Pancreas (tissue), 10 donors: Measurements from ENCODE around the gene TNFSF10. TPM values are rescaled to one million over a fixed set of nuclear protein-coding genes. Genes with fewer than 3 reads are reported as not detected.

Experiments
- ATAC-seq, 4 donors: fragments of 200-7000 bp; cut with Tn5 transposase; one replicate each; pipeline versions ENCODE4 v1.8.0 to v1.9.1; 2020; ENCODE audit warnings: mild to moderate bottlenecking in 4 of 4, moderate library complexity in 4 of 4
- DNase-seq, 6 donors: peaks; one replicate each; pipeline ENCODE4 v3.0.0-alpha.2; 2020
- FAIRE-seq: peaks from 2 replicates; lab custom pipeline; 2012; peaks lifted over from hg19 to GRCh38; lab: Jason Lieb, UNC
- H3K27ac ChIP-seq, 4 donors: fragments of 200-600 bp; sonication (generic); 1 replicate in 3 of 4; 2 replicates in 1 of 4; pipeline versions ENCODE4 v1.5.0 to v1.8.0; 2020
- H3K27me3 ChIP-seq, 4 donors: fragments of 200-600 bp; one replicate each; pipeline ENCODE4 v1.8.0; 2021
- H3K36me3 ChIP-seq, 3 donors: fragments of 200-600 bp; sonication (generic) in 1 of 3; one replicate each; pipeline versions ENCODE4 v1.5.0 to v1.8.0; 2020 to 2021
- H3K4me1 ChIP-seq, 3 donors: fragments of 200-600 bp; one replicate each; pipeline ENCODE4 v1.8.0; 2021
- H3K4me3 ChIP-seq, 4 donors: fragments of 200-600 bp; sonication (generic) in 2 of 4; one replicate each; pipeline versions ENCODE4 v1.5.0 to v1.8.0; 2020 to 2021
- H3K9me3 ChIP-seq, 4 donors: fragments of 200-600 bp; one replicate each; pipeline ENCODE4 v1.8.0; 2021
- CTCF ChIP-seq, 4 donors: fragments of 200-600 bp; sonication (generic) in 3 of 4; IDR thresholded peaks; one replicate each; pipeline versions ENCODE4 v1.5.0 to v1.8.0; 2021; ENCODE audit warnings: antibody characterized with exemption in 4 of 4
- WGBS, 2 donors: extraction: QIAGEN DNeasy Blood & Tissue Kit; methylation state at CpG; one replicate each; pipeline ENCODE4 v1.1.7; 2013; 5-methylcytosine and 5-hydroxymethylcytosine counted together
- intact Hi-C, 3 donors: fragments of 100-400 bp; cut with DNase I; formaldehyde crosslinking; loops; one replicate each; pipeline versions ENCODE4 v1.11.1 to v1.14.2; 2022
- polyA plus RNA-seq, 2 donors: library from polyadenylated mRNA; stranded (reverse); fragments of 200-250 nt; gene quantifications; one replicate each; pipeline ENCODE4 v1.2.3, GENCODE V29; 2013
- total RNA-seq, 6 donors: library from RNA; stranded (reverse); fragmentation: NEBNext Ultra II Directional in 4 of 6; extraction: Animal tissue kit (Norgen Biotek cat#: 25700) in 4 of 6; gene quantifications; one replicate each; pipeline versions ENCODE4 v1.2.1 to v1.2.4, GENCODE V29; 2021 to 2023
- donor health status: healthy with polysubstance abuse.
- donor health status: DM: no; HTN: no; CAD: no; lungs with moderate emphysema.
- donor health status: DM: no; HTN: no; CAD: no.
- donor health status: control.
- donor health status: control.
- donor health status: Bipolar disorder and iron deficiency.
- donor health status: DM: yes; HTN: yes; CAD: no.
- donor health status: DM: no; HTN: no; CAD: no.
- donor health status: DM: no; HTN: no; CAD: no.
- donor health status: DM: yes; HTN: yes; CAD: no.

The TNFSF10 gene
- total and polyA plus RNA-seq, 8 donors, result 2.6 to 46.4 (median 15.5) TPM

- H3K36me3 ChIP-seq, result peaks cover 0 to 31% (median 3%) of the 10 kb centered on the region in 3 donors
- ATAC-seq, result no peak
- no peak for FAIRE-seq
- 94 to 95% methylated on average over 4 of the region's 4 CpGs for WGBS, 2 donors
- TF ChIP-seq CTCF (IDR thresholded peaks at IDR 0.05), result no peak
- H3K4me3 ChIP-seq, result no peak overlapping the region
- peaks cover 16 to 46% (median 29%) of the 10 kb centered on the region in 3 donors for H3K4me1 ChIP-seq
- no peaks in the 10 kb centered on the region for H3K9me3 ChIP-seq
- H3K27ac ChIP-seq, result peak overlapping the region in 1 of 4 donors; percentile 81
- no peaks in the 10 kb centered on the region for H3K27me3 ChIP-seq
- no peak for DNase-seq
- intact Hi-C loops, result no loop called here
These were observed 8.6 kb downstream of the TNFSF10 start for GRCh38 chr3:172514678-172515077.

GRCh38 chr3:172513488-172513887, 9.7 kb downstream of the TNFSF10 start:
- no peak for ATAC-seq
- no peak for TF ChIP-seq CTCF (IDR thresholded peaks at IDR 0.05)
- FAIRE-seq, result no peak
- Histone ChIP-seq H3K36me3 (peaks cover 0 to 41% (median 3%) of the 10 kb centered on the region in 3 donors), H3K27ac (no peak overlapping the region), H3K4me1 (peaks cover 16 to 36% (median 29%) of the 10 kb centered on the region in 3 donors), H3K27me3 (no peaks in the 10 kb centered on the region), H3K9me3 (no peaks in the 10 kb centered on the region), H3K4me3 (no peak overlapping the region)
- WGBS, 2 donors, result 86 to 91% methylated on average over 2 of the region's 2 CpGs
- no peak for DNase-seq
- intact Hi-C loops, result no loop called here

- ATAC-seq (peak in 2 of 4 donors; percentile 37 to 40), FAIRE-seq (no peak), DNase-seq (peak in 1 of 6 donors; percentile 65)
- no peaks in the 10 kb centered on the region for H3K27me3 ChIP-seq
- no peak overlapping the region for H3K4me3 ChIP-seq
- 88 to 91% methylated on average over 7 of the region's 7 CpGs for WGBS, 2 donors
- TF ChIP-seq CTCF (IDR thresholded peaks at IDR 0.05), result no peak
- intact Hi-C loops, result no loop called here
- H3K27ac ChIP-seq, result peak overlapping the region in 1 of 4 donors; percentile 28
- no peaks in the 10 kb centered on the region for H3K9me3 ChIP-seq
- H3K36me3 ChIP-seq, result peaks cover 3 to 49% (median 3%) of the 10 kb centered on the region in 3 donors
- peaks cover 9 to 23% (median 22%) of the 10 kb centered on the region in 3 donors for H3K4me1 ChIP-seq
These were observed 11.2 kb downstream of the TNFSF10 start for GRCh38 chr3:172511783-172512762.

GRCh38 chr3:172506094-172506493, 17.1 kb downstream of the TNFSF10 start:
- FAIRE-seq (no peak), DNase-seq (no peak), ATAC-seq (no peak)
- H3K36me3 ChIP-seq, result peaks cover 5 to 44% (median 16%) of the 10 kb centered on the region in 3 donors
- no peak for TF ChIP-seq CTCF (IDR thresholded peaks at IDR 0.05)
- H3K4me1 ChIP-seq, result no peaks in the 10 kb centered on the region
- no peak overlapping the region for H3K27ac ChIP-seq
- intact Hi-C loops, result no loop called here
- H3K4me3 ChIP-seq, result no peak overlapping the region
- no peaks in the 10 kb centered on the region for H3K9me3 ChIP-seq
- no peaks in the 10 kb centered on the region for H3K27me3 ChIP-seq

- H3K36me3 ChIP-seq, result peaks cover 5 to 9% (median 8%) of the 10 kb centered on the region in 3 donors
- ATAC-seq (no peak), DNase-seq (no peak), FAIRE-seq (no peak)
- TF ChIP-seq CTCF (IDR thresholded peaks at IDR 0.05), result no peak
- H3K27me3 ChIP-seq, result no peaks in the 10 kb centered on the region
- no peaks in the 10 kb centered on the region for H3K9me3 ChIP-seq
- H3K4me3 ChIP-seq, result no peak overlapping the region
- intact Hi-C loops, result no loop called here
- no peaks in the 10 kb centered on the region for H3K4me1 ChIP-seq
- H3K27ac ChIP-seq, result no peak overlapping the region
These were observed 21.7 kb downstream of the TNFSF10 start for GRCh38 chr3:172501540-172501939.
